NCI-H1930 (cell line): ENCODE results near the gene GNG3.
"Not testable (repeated sequence)": the region's sequence is repeated elsewhere in the genome, so short reads cannot be mapped to it uniquely, and the experiment has no call there.

Experiments used
- DNase-seq, 2 experiments: peaks; one replicate each; lab custom pipeline; 2025; lab: John Stamatoyannopoulos, UW

GNG3 gene

GRCh38 chr11:62687508-62688396 is 19.7 kb upstream of the GNG3 start:
- no peak for DNase-seq

- DNase-seq: no peak
Observed at GRCh38 chr11:62688491-62688890, 19.0 kb upstream of the GNG3 start.

GRCh38 chr11:62689421-62690183 is 17.9 kb upstream of the GNG3 start, which contains the start of gene LRRN4CL:
Gene LRRN4CL (minus strand): TSS chr11:62689530. CDS start chr11:62688508, 1,022 bp downstream.
- DNase-seq: no peak

- not testable (repeated sequence) for DNase-seq
Observed at GRCh38 chr11:62693624-62694023, 13.9 kb upstream of the GNG3 start.

- peak; percentile 53 for DNase-seq
Observed at GRCh38 chr11:62694455-62695167, 12.9 kb upstream of the GNG3 start.

- DNase-seq: no peak
Observed at GRCh38 chr11:62702246-62702645, 5.2 kb upstream of the GNG3 start.

GRCh38 chr11:62703921-62704320 is 3.6 kb upstream of the GNG3 start:
- DNase-seq: not testable (repeated sequence)

GRCh38 chr11:62705413-62705812 is 2.1 kb upstream of the GNG3 start:
- peak in 1 of 2 experiments; percentile 16 for DNase-seq

GRCh38 chr11:62705880-62706849 is 1.3 kb upstream of the GNG3 start:
- DNase-seq: peak; percentile 94

GRCh38 chr11:62706850-62707247 is 627 bp upstream of the GNG3 start:
- DNase-seq: no peak

GRCh38 chr11:62708392-62708791 is 916 bp downstream of the GNG3 start:
- DNase-seq: no peak

GRCh38 chr11:62708793-62709192 is 1.3 kb downstream of the GNG3 start:
- peak in 1 of 2 experiments; percentile 28 for DNase-seq

GRCh38 chr11:62709247-62710000 is 1.9 kb downstream of the GNG3 start:
- DNase-seq: peak; percentile 95 to 97

- DNase-seq: no peak
Observed at GRCh38 chr11:62710001-62710345, 2.5 kb downstream of the GNG3 start.

GRCh38 chr11:62712276-62712812 is 4.9 kb downstream of the GNG3 start:
- DNase-seq: no peak

- DNase-seq: no peak
Observed at GRCh38 chr11:62712861-62713260, 5.4 kb downstream of the GNG3 start.

GRCh38 chr11:62713343-62713742 is 5.9 kb downstream of the GNG3 start:
- no peak for DNase-seq

GRCh38 chr11:62715150-62716130 is 8.0 kb downstream of the GNG3 start:
- DNase-seq: no peak

GRCh38 chr11:62716206-62716605 is 8.7 kb downstream of the GNG3 start:
- DNase-seq: no peak
